Activated CD4-positive, CD25-positive, alpha-beta regulatory T cell treated with anti-CD3 and anti-CD28 coated beads, Interleukin-2, amount 50 U/mL, for 16 hours (primary cell): ENCODE data around the gene ARL2.

Experiments used
- DNase-seq: peaks from one replicate; pipeline ENCODE4 v3.0.0-alpha.2; 2020; ENCODE audit warnings: low read depth, low spot score

ARL2 gene

DNA sequence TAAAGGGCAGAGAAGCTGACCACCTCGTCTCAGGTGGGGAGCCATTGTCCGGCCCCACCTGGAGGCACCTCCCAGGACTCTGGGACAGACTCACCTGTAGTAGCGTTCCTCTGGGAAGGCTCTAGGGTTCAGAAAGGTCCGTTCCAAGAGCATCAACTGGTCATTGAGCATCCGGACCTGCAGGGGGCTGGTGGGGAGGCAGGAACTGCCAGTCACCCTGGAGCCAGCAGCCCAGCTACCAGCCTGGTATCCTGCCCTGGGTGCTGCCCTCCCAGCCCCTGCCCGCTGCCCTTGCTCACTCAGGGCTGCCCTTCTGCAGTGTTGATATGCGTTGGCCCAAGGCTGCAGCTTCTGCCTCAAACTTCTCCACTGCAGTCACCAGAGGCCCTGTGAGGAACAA, 31.8 kb downstream of the ARL2 start:
- no peak for DNase-seq

DNA sequence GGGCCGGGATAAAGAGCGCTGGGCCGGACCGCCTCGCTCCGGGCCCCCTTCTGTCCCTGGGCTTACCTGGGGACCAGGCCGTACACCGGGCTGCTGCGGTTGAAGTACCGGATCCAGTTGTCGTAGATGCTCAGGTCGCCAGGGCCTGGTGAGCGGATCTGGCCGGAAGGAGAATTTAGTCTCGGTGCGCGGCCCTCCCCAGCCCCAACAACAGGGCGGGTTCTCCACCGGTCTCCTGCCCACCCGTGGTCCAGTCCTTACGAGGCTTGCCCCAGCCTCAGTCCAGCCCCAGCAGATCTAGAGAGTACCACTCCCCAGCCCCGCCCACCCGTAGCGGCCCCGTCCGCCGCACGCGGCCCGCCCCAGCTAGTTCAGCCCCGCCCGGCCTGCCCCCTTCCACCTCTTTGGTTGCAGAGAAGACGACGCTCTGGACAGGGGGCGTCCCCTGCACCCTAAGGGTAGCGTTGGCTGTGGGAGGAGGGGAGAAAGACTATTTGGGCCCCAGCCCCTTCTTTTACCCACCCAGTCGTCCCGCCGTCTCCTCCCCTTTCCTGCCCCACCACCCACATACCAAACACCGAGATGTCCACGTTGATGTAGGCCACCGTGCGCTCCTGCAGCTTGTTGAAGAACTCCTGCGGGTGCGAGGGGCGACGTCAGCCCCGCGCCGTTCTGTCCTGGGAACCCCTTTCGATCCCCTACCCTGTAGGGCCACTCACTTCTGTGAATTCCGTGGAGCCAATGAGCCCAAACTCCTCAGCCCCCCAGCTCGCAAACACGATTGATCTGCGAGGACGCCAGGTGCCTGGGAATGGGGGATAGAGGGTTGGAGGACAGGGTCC, 33.8 kb downstream of the ARL2 start:
- no peak for DNase-seq

DNA sequence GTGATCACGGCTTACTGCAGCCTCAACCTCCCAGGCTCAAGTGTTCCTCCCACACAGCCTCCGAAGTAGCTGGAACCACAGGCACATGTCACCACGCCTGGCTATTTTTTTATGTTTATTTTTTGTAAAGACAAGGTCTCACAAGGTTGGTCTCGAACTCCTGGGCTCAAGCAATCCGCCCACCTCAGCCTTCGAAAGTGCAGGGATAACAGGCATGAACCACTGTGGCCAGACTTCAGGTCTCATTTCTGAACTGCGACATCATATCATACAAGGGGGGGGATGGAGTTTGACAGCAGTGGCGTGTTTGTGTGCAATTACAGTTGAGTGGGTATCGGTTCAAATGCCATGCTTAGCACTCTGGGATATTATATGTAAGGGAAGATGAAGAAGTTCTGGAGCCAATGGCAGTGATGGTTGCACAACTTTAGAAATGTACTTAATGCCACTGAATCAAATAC, 37.5 kb downstream of the ARL2 start:
- no peak for DNase-seq

DNA sequence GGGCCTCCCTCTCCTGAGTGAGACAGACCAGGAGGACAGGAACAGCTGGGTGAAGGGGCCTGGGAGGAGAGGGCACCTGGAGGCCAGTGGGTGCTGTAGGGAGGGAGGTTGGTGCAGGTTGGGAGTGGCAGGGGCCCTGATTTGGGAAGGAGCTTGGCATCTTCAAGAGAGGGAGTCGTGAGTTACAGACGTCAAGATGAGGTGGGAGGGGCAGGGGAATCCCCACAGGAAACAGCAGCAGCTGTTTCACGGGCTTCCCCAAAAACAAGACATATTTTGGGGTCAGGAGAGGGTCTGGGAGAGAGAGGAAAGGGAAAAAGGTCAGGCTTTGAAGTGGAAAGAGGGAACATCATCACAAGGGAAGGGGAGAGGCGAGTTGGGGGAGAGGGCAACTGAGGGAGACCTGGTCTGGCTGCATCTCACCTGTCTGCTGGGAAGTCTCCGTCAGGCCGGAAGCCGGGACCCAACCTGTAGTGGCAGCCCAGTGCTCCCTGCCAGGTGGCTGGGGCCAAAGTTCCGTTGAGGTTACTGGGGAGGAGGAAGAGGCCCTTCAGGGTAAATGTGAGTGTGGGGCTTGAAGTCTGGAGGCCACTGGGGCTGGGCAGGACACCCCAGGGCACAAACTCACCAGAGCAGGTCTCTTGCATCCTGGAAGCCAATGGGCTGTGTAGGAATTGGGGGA, 40.0 kb downstream of the ARL2 start:
- DNase-seq = no peak

DNA sequence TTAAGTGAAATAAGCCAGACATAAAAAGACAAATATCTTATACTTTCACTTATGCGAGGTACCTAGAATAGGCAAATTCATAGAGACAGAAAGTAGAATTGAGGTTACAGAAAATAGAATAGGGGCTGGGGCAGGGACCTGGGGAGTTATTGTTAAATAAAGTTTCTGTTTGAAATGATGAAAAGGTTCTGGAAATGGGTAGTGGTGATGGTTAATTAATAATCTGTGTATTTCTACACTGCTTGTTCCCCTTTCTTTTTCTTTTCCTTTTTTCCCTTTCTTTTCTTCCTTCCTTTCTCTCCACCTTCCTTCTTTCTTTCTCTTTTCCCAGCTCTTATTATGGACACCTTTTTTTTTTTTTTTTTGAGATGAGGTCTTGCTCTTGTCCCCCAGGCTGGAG, 41.6 kb downstream of the ARL2 start:
- DNase-seq = no peak

DNA sequence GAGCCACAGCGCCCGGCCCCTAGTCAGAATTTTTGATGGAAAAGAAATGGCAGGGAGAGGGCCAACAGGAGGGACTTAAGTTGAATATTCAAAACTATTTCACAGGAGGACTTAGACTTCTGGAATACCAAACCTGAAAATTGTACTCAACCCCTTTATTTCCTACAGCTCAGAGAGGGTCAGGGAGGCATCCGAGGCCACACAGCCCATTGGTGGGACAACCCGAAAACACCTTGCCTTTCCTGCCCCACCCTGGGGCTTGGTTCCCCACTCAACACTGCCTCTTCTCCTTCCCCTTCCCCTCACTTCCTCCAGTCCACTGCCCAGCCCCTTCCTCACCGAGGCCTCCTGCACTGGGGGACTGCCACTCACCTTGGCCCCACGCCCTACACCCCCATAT, 43.0 kb downstream of the ARL2 start:
- DNase-seq = no peak

DNA sequence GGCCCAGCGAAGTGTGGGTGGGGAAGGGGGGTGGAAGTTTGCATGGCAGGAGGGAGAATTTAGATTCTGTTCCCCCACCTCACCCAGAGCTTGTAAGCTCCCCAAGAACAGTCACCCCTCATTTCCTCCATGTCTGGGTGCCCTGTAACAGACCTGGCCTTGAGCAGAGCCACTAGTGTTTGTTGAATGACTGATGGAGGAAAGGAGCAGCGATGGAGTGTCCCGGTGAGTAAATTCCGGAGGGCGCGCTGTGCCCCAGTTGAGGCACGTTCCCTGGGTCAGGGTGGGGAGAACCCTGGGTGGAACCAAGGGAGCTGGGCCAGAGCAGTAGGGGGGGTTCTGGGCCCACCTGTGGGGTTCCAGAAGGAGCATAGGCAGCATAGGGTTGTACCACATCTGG, 43.6 kb downstream of the ARL2 start:
- DNase-seq = no peak

DNA sequence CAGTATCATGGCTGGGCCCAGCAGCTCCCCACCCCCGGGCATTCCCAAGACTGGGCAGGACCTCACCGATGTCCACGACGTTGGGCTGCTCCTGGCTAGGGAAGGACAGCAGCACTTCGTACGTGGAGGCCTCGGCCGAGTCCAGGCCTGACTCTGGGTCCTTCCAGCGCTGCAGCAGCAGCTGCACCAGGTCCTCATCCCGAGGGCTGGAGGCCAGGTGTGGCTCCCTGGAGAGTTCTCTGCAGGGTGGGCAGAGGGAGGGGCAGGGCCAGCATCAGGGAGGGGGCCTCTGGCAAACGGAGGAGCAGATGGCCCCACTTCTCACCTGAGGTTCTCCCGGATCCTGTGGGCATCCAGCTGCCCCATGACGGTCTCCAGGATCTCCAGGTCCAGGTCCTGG, 44.1 kb downstream of the ARL2 start:
- DNase-seq = no peak

DNA sequence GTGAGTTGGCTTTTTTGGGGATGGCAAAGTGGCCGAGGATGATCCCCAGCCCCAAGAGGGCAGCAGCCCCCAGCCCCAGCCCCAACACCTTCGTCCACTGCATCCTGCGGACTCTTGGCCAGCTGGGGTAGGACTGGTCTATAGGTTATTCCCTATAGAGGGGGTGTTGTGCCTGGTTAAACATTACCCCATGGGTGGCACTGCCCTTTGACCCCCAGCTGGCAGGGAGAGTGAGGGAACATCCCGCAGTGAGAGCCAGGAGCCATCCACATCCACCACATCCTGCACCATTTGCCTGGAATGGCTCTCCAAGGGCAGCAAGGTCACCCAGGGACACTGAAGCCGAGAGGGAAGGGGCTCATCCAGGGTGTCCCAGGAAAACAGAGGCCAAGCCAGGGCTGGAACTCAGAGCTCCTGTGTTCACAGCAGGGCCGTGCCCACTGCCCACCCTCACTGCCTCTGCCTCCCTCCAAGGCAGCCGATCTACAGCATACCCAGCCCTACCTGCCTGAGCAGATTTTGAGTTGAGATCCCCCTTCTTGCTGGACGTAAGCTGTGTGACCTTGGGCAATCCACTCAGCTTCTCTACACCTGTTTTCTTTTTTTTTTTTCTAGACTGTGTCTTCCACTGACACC, 44.6 kb downstream of the ARL2 start, which contains the start of gene NAALADL1:
Gene NAALADL1 (minus strand): TSS at position 135 of the 636 bp plus-strand sequence. CDS start 32 bp downstream, at position 103.
- no peak for DNase-seq

DNA sequence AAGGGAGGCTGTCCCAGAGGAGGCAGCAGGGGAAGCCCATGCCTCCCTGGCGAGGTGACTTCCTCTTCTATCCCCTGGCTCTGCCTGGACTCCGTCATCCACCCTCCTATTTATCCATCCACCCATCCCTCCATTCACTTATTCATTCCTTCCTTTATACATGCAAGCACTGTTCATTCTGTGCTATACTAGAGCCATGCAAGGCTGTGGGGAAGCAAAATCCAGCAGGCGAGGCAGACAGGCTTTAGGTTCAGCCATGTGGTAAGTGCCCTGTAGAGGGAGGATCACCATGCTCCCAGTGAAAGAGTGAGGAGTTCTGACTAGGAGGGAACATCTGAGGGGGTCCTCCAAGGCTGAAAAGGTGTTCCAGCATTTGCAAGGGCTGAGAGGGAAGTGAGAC, 45.6 kb downstream of the ARL2 start:
- DNase-seq = no peak

DNA sequence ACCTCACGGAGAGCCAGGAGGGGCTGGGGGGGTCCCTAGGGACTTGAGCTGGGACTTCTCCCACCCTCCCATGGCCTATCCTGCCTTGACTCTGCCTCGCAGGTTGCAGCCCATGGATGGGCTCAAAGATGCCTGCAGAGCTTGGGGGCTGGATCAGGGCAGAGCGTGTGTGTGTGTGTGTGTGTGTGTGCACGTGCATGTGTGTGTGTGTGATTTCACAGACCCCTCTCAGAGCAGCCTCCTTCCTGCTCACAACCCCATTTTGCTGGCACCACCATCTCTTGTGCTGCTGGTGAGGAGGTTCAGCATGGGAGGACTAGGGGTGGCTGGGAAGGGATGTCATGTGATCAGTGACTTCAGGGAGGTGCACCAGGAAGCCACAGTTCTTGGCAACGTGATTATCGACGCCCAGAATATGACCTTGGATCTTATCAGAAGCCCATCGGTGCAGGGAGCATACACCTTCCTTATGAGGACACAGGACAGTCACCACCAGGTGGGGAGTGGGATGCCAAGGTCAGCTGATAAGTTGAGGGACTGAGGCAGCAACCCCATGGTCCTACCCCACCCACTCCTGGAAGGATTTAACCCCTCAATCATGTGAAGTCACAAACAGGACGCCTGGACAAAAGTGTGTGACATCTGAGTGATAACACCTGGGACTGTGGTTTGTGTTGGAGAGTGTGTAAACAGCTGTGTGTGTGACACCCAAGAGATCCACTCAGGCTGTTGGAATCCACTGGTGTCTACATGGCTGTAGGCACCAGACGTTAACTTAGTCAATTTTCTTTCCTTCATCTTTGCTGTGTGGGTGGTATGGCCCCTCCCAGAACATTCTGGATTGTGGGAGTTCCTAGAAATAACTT, 46.2 kb downstream of the ARL2 start:
- DNase-seq = no peak

DNA sequence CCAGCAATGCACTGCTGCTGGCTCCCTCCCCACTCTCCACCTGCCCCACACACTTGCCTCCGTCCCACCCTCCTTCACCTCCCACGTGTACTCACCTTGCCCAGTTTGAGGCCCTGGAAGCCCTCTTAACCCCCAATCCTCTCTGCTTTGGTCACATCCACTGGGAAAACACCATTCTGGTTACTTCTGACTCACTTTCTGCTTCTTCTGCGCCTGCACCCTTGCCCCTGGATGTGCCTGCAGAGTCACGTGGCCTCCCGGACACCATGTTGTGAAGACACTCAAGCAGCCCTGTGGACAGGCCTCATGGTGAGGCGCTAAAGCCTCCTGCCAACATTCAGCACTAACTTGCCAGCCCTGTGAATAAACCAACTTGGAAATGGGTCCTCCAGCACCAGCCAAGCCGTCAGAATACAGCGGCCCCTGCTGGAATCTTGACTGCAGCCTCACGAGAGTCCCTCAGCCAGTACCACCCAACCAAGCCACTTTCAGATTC, 47.0 kb downstream of the ARL2 start:
- DNase-seq = no peak

DNA sequence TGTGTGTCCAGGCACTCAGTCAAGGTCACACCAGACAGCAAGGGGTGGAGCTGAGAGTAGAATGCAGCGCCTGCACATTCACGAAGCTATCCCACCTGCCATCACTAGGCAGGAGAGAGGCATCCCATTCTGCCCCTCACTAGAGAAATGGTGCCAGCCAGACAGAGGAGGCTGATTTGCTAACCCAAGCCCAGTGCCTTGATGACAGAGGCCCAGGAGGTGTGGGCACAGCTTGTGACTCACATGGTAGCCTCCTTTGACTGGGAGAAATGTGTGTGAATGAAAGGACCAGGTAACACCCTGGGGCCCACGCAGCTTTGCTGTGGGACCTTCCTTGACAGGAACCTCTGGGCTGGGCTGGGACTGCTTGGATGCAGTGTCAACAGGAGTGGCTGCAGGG, 49.6 kb downstream of the ARL2 start:
- DNase-seq = no peak

DNA sequence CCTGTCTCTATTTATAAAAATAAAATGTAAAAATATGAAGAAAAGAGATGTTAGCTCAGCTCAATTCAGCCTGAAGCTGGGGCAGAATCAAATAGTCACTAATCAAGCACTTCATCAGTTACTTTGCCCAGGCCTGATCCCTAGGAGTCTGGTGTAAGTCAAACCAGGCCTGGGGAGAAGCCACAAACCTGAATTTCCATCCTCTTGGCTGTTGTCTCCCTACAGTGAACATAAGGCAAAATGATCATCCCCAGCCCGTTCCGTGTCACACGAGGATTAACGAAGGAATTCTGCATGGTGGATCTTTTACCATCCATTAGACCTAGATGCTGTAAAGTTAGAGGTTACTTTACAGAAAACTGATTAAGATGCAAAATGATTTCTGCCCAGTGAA, 50.9 kb downstream of the ARL2 start:
- no peak for DNase-seq

DNA sequence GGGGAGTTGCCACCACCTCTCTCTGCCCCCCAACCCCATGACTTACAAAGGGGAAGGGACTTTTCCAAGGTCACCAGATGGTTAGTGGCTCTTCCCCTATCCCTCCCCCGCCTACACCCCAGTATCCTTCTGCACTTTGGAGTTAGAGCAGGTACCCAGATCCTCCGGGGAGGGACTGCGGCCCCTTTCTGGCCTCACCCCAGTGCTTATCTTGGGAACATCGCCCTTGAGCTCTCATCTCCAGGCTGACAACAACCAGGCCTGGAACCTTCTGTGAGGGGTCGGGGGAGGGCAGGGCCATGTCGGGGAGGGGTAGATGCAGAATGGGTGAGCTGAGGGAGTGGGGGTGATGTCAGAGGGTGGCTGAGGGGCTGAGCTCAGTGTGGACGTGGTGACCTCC, 51.9 kb downstream of the ARL2 start:
- DNase-seq = no peak

DNA sequence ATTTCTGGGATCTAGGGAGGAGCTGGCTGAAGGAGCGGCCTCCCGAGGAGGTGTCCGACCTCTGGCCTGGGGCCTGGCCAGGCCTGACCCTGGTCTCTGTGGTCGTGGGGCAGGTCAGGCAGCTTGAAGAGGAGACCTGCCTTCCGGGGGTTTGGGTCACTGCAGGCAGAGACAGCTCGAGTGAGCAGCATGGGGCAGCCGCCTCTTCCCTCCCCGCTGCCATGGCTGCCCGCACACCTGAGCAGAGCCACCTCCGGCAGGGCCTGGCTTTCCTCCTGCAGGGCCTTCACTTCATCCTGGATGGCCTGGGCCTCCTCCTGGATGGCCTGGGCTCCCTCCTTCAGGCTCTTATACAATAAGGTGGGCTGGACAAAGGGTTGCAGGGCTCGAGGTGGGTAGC, 52.4 kb downstream of the ARL2 start:
- no peak for DNase-seq

DNA sequence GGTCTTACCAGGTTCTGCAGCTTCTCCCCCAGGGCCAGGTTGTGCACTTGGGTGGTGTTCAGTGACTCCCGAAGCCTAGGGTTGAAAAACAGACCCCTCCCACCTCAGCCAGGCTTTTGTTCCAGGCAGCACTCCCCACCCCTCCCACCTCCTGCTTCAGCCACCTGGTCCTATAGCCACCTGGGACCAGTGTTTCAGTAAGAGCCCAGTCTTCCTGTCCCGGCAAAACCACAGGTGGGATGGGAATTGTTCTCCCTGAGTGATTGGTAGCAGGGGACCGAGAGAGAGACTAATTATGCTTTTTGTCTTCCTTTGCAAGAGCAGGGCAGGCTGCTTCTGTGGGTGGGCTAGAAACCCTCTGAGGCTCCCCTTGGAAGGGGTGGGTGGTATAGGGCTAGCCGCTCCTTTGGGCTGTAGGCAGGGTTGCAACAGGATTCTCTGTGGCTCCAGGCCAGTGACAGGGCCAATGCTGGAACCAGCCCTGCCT, 52.9 kb downstream of the ARL2 start:
- DNase-seq = no peak

DNA sequence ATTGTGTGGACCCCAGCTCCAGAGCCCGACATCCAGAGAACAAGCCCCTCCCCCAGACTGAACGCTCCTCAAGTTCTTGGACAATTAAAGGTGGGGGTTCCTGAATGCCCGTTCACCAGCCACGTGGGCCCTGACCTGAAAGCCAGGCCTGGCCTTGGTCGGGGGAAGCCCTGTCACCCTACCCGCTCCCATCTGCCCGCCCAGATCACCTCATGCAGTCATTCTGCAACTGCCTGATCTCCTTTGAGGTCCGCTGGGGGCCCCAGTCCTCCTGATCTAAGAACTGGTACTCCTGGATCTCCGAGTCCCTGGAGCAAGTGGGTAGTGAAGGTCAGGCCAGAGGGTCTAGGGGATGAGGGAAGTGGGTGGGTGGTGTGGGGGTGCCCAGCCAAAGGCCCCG, 53.5 kb downstream of the ARL2 start:
- DNase-seq = no peak

DNA sequence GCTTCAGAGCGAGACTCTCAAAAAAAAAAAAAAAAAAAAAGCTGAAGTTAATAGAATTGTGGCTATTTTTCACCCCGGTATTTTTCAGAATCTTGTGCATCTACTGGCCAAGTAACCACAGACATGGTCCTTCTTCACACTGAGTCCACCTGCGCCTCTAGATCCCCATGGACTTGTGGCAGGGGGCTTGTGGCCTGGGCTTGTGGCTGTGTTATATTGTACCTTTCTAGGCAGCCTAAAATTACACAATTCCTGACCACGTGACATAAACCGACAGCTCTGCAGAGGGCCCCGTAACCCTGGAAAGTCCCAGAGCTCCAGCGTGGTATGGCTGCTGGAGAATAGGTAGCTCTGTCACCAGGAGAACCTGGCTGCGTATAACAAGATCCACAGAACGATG, 55.3 kb downstream of the ARL2 start:
- no peak for DNase-seq
